WTC11 (cell line): ENCODE results near the gene CAPRIN1. TPM values are rescaled to one million over a fixed set of nuclear protein-coding genes. Genes with fewer than 3 reads are reported as not detected.
A peak's percentile ranks its signal among the peaks of the same experiment; 100 is the strongest.

Experiments
- ATAC-seq: fragments of 200-7000 bp; cut with Tn5 transposase; 2 replicates; pipeline ENCODE4 v1.10.0; 2021; ENCODE audit warnings: mild to moderate bottlenecking, moderate library complexity
- CTCF ChIA-PET: fragments of 300-600 bp; sonication (Branson Sonifier 250); formaldehyde crosslinking; loops from one replicate; lab custom pipeline; 2021; ENCODE audit warnings: antibody characterized with exemption; lab: Charles Lee
- POLR2A ChIA-PET: fragments of 350-600 bp; sonication (Branson Sonifier 250); formaldehyde crosslinking; loops from one replicate; lab custom pipeline; 2021; ENCODE audit warnings: antibody characterized with exemption; lab: Charles Lee
- DNase-seq: peaks from one replicate; pipeline ENCODE4 v3.0.0; 2021; ENCODE audit warnings: low spot score
- H3K27ac Mint-ChIP-seq: 2 replicates; pipeline ENCODE4 v1.8.0; 2021; ENCODE audit warnings: mixed read lengths
- H3K27me3 Mint-ChIP-seq: 2 replicates; pipeline ENCODE4 v1.8.0; 2021; ENCODE audit warnings: low read depth, mild to moderate bottlenecking, moderate library complexity, mixed read lengths
- H3K36me3 Mint-ChIP-seq: 2 replicates; pipeline ENCODE4 v1.8.0; 2021; ENCODE audit warnings: mixed read lengths
- H3K4me1 Mint-ChIP-seq: 2 replicates; pipeline ENCODE4 v1.8.0; 2022; ENCODE audit warnings: mixed read lengths
- H3K4me3 Mint-ChIP-seq: 2 replicates; pipeline ENCODE4 v1.8.0; 2021; ENCODE audit warnings: mild to moderate bottlenecking, moderate library complexity, mixed read lengths
- H3K9me3 Mint-ChIP-seq: 2 replicates; pipeline ENCODE4 v1.8.0; 2021; ENCODE audit warnings: mixed read lengths
- ATF1 ChIP-seq: sonication (generic); formaldehyde crosslinking; IDR thresholded peaks from 2 replicates; pipeline ENCODE4 v1.8.1; 2023; ENCODE audit warnings: mild to moderate bottlenecking, moderate library complexity, missing genetic modification reagents
- FOXP1 ChIP-seq: sonication (generic); formaldehyde crosslinking; IDR thresholded peaks from 2 replicates; pipeline ENCODE4 v1.8.0; 2022; ENCODE audit warnings: missing genetic modification reagents, mild to moderate bottlenecking, moderate library complexity, borderline replicate concordance
- GABPB1 ChIP-seq: sonication (generic); formaldehyde crosslinking; IDR thresholded peaks from 2 replicates; pipeline ENCODE4 v1.8.1; 2023; ENCODE audit warnings: mild to moderate bottlenecking, missing genetic modification reagents
- GRHL2 ChIP-seq: fragments of 250-450 bp; sonication (Bioruptor Pico); IDR thresholded peaks from 2 replicates; pipeline ENCODE4 v1.8.0; 2022; ENCODE audit warnings: mild to moderate bottlenecking, moderate library complexity; ENCODE audit not compliant: insufficient replicate concordance, severe bottlenecking
- PRRX2 ChIP-seq: fragments of 250-450 bp; sonication (Bioruptor Pico); IDR thresholded peaks from 2 replicates; pipeline ENCODE4 v1.8.0; 2021; ENCODE audit warnings: mild to moderate bottlenecking
- RELA ChIP-seq: sonication (generic); formaldehyde crosslinking; IDR thresholded peaks from 2 replicates; pipeline ENCODE4 v1.8.1; 2022; ENCODE audit warnings: missing genetic modification reagents, mild to moderate bottlenecking, borderline replicate concordance
- SOX15 ChIP-seq: fragments of 250-450 bp; sonication (Bioruptor Pico); IDR thresholded peaks from 2 replicates; pipeline ENCODE4 v1.9.0; 2021; ENCODE audit warnings: mild to moderate bottlenecking
- ZNF232 ChIP-seq: sonication (generic); formaldehyde crosslinking; IDR thresholded peaks from 2 replicates; pipeline ENCODE4 v1.8.0; 2022; ENCODE audit warnings: mild to moderate bottlenecking, missing genetic modification reagents
- ZNF317 ChIP-seq: sonication (generic); formaldehyde crosslinking; IDR thresholded peaks from 2 replicates; pipeline ENCODE4 v1.8.1; 2023; ENCODE audit warnings: low read depth, mild to moderate bottlenecking, moderate library complexity, missing genetic modification reagents, borderline replicate concordance
- total RNA-seq: library from RNA; stranded (reverse); gene quantifications from 3 replicates; pipeline ENCODE4 v1.2.3, GENCODE V29; 2021
- TF ChIP-seq, protein P1 (sequence below): fragments of 250-450 bp; sonication (Bioruptor Pico); IDR thresholded peaks from 2 replicates; pipeline ENCODE4 v1.9.0; 2021; ENCODE audit warnings: mild to moderate bottlenecking, borderline replicate concordance
- TF ChIP-seq, protein P2 (sequence below): fragments of 250-450 bp; sonication (Bioruptor Pico); IDR thresholded peaks from 2 replicates; pipeline ENCODE4 v1.9.0; 2021; ENCODE audit warnings: mild to moderate bottlenecking
- TF ChIP-seq, protein P3 (sequence below): sonication (generic); formaldehyde crosslinking; IDR thresholded peaks from 2 replicates; pipeline ENCODE4 v1.8.1; 2022; ENCODE audit warnings: low read depth, missing genetic modification reagents, borderline replicate concordance

CAPRIN1 gene
- total RNA-seq, 1 experiment from 2014 or later, result 288 TPM

DNA sequence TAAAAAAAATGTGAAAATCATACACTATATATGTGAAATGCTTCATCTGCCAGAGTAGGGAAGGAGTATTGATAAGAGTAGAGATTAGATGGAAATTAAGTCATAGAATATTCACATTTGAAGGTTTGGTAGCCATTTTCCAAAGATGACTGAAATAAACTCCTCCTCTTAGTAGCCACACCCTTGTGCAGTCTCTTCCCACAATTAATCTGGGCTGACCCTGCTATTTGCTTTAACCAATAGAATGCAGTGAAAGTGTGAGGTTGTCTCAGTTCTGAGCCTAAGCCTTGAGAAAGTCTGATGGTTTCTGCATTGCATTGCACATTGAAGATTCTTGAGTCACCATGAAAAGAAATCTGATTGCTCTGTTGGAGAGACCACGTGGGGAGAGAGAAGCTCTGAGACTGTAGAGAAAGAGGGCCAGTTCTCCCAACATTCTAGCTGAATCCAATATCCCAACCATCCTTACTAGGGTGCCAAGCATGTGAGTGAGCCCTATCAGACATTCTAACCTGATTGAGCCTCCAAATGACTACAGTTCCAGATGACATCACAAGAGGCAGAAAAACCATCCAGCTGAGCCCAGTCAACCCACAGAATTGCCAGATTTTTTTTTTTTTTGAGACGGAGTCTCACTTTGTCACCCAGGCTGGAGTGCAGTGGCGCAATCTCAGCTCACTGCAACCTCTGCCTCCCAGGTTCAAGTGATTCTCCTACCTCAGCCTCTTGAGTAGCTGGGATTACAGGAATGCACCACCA, 29.4 kb upstream of the CAPRIN1 start:
- POLR2A ChIA-PET, result interaction anchor here (0.7 kb wide), 1 partner anchor 1397 kb away, joined by 3 read pairs; the partner anchor contains the start of gene SLC1A2
- Mint-ChIP-seq H3K27me3 (peaks cover 4% of the 10 kb centered on the region), H3K9me3 (peaks cover 7% of the 10 kb centered on the region), H3K4me3 (no peak overlapping the region), H3K36me3 (peaks cover 3% of the 10 kb centered on the region), H3K4me1 (no peaks in the 10 kb centered on the region), H3K27ac (no peak overlapping the region)
- ATAC-seq, result no peak
- CTCF ChIA-PET, result no interaction called here
- TF ChIP-seq FOXP1 (CRISPR knock-in tag) (no peak), ZNF232 (no peak), PRRX2 (no peak), ZNF317 (CRISPR knock-in tag) (no peak), RELA (no peak), SOX15 (CRISPR knock-in tag) (no peak)
- TF ChIP-seq, protein P1, sequence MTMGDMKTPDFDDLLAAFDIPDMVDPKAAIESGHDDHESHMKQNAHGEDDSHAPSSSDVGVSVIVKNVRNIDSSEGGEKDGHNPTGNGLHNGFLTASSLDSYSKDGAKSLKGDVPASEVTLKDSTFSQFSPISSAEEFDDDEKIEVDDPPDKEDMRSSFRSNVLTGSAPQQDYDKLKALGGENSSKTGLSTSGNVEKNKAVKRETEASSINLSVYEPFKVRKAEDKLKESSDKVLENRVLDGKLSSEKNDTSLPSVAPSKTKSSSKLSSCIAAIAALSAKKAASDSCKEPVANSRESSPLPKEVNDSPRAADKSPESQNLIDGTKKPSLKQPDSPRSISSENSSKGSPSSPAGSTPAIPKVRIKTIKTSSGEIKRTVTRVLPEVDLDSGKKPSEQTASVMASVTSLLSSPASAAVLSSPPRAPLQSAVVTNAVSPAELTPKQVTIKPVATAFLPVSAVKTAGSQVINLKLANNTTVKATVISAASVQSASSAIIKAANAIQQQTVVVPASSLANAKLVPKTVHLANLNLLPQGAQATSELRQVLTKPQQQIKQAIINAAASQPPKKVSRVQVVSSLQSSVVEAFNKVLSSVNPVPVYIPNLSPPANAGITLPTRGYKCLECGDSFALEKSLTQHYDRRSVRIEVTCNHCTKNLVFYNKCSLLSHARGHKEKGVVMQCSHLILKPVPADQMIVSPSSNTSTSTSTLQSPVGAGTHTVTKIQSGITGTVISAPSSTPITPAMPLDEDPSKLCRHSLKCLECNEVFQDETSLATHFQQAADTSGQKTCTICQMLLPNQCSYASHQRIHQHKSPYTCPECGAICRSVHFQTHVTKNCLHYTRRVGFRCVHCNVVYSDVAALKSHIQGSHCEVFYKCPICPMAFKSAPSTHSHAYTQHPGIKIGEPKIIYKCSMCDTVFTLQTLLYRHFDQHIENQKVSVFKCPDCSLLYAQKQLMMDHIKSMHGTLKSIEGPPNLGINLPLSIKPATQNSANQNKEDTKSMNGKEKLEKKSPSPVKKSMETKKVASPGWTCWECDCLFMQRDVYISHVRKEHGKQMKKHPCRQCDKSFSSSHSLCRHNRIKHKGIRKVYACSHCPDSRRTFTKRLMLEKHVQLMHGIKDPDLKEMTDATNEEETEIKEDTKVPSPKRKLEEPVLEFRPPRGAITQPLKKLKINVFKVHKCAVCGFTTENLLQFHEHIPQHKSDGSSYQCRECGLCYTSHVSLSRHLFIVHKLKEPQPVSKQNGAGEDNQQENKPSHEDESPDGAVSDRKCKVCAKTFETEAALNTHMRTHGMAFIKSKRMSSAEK (CRISPR knock-in tag), result no peak
- TF ChIP-seq, protein P2, sequence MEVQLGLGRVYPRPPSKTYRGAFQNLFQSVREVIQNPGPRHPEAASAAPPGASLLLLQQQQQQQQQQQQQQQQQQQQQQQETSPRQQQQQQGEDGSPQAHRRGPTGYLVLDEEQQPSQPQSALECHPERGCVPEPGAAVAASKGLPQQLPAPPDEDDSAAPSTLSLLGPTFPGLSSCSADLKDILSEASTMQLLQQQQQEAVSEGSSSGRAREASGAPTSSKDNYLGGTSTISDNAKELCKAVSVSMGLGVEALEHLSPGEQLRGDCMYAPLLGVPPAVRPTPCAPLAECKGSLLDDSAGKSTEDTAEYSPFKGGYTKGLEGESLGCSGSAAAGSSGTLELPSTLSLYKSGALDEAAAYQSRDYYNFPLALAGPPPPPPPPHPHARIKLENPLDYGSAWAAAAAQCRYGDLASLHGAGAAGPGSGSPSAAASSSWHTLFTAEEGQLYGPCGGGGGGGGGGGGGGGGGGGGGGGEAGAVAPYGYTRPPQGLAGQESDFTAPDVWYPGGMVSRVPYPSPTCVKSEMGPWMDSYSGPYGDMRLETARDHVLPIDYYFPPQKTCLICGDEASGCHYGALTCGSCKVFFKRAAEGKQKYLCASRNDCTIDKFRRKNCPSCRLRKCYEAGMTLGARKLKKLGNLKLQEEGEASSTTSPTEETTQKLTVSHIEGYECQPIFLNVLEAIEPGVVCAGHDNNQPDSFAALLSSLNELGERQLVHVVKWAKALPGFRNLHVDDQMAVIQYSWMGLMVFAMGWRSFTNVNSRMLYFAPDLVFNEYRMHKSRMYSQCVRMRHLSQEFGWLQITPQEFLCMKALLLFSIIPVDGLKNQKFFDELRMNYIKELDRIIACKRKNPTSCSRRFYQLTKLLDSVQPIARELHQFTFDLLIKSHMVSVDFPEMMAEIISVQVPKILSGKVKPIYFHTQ (CRISPR knock-in tag), result no peak
- no peak for DNase-seq

DNA sequence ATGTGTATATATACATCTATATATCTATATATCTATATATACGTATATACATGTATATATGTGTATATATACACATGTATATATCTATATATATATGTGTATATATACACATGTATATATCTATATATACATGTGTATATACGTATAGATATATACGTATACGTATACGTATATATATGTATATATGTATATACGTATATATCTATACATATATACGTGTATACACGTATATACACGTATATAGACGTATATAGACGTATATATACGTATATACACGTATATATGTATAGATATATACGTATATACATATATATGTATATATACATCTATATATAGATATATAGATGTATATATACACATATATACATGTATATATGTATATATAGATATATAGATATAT, 25.1 kb upstream of the CAPRIN1 start:
- ChIA-PET POLR2A (no interaction called here), CTCF (no interaction called here)
- Mint-ChIP-seq H3K4me1 (peaks cover 10% of the 10 kb centered on the region), H3K27ac (no peak overlapping the region), H3K36me3 (peaks cover 3% of the 10 kb centered on the region), H3K4me3 (no peak overlapping the region), H3K27me3 (peaks cover 4% of the 10 kb centered on the region), H3K9me3 (peaks cover 7% of the 10 kb centered on the region)
- no peak for ATAC-seq
- no peak for TF ChIP-seq GRHL2
- DNase-seq, result no peak

DNA sequence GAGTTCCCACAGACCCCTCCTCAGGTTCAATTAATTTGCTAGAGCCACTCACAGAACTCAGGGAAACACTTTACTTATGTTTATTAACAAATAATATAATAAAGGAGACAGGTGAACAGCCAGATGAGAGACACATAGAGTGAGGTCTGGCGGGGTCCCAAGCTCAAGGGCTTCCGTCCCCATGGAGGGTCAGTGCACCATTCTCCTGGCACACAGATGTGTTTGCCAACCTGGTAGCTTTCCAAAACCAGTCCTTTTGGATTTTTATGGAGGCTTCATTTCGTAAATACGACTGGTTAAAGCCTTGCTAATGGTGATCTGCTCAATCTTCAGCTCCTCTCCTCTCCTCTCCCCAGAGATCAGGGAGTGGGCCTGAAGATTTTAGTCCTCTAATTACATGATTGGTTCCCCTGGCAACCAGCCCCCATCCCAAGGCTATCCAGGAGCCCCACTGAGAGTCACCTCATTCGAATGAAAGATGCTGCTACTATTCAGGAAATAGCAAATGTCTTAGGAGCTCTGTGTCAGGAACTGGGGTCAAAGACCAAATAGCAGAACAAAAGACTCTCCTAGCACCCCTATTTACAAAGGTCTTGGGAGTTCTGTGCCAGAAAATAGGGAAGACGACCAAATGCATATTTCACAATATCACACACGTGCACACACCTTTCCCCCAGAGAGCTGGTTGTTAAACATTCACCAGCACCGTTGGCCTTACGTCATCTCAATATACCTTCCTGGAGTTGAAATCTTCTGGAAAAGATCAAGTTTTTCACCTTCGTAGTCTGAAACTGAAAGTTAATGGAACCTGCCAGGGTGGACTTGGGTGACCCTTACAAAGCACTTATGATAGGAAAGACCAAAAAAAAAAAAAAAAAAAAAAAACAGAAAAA, 23.8 kb upstream of the CAPRIN1 start:
- H3K27ac Mint-ChIP-seq, result no peak overlapping the region
- no peaks in the 10 kb centered on the region for H3K9me3 Mint-ChIP-seq
- ATAC-seq, result peak; percentile 38
- TF ChIP-seq ATF1 (CRISPR knock-in tag) (no peak), GABPB1 (CRISPR knock-in tag) (peak; percentile 34; the same call in 1 of the 2 replicates)
- TF ChIP-seq, protein P3, sequence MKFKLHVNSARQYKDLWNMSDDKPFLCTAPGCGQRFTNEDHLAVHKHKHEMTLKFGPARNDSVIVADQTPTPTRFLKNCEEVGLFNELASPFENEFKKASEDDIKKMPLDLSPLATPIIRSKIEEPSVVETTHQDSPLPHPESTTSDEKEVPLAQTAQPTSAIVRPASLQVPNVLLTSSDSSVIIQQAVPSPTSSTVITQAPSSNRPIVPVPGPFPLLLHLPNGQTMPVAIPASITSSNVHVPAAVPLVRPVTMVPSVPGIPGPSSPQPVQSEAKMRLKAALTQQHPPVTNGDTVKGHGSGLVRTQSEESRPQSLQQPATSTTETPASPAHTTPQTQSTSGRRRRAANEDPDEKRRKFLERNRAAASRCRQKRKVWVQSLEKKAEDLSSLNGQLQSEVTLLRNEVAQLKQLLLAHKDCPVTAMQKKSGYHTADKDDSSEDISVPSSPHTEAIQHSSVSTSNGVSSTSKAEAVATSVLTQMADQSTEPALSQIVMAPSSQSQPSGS, result no peak
- H3K4me3 Mint-ChIP-seq, result no peak overlapping the region
- no peaks in the 10 kb centered on the region for H3K36me3 Mint-ChIP-seq
- peaks cover 10% of the 10 kb centered on the region for H3K4me1 Mint-ChIP-seq
- DNase-seq, result no peak
- CTCF ChIA-PET, result interaction anchor here (0.7 to 2.6 kb wide), 7 partner anchors 10 to 331 kb away, joined by 3 to 13 read pairs (median 5); partner anchors contain the start of gene CAPRIN1
- H3K27me3 Mint-ChIP-seq, result no peaks in the 10 kb centered on the region
- POLR2A ChIA-PET, result interaction anchor here (0.6 kb wide), 1 partner anchor 158 kb away, joined by 4 read pairs; no protein-coding TSS in a partner anchor
